HepG2 (cell line): ENCODE measurements around the gene RRP9.

Source experiments
- EZH2 ChIP-seq: conservative IDR thresholded peaks from 2 replicates; pipeline ENCODE4 v1.6.1; 2012; ENCODE audit warnings: mild to moderate bottlenecking, low read depth, low read length, moderate library complexity
- IKZF4 ChIP-seq: sonication (generic); formaldehyde crosslinking; IDR thresholded peaks from 2 replicates; pipeline ENCODE4 v1.5.1; 2020; ENCODE audit warnings: borderline replicate concordance, mild to moderate bottlenecking, low read depth, missing genetic modification reagents; ENCODE audit errors: not compliant biosample characterization
- MTF1 ChIP-seq: sonication (generic); formaldehyde crosslinking; IDR thresholded peaks from 2 replicates; pipeline ENCODE4 v1.5.0; 2020; ENCODE audit warnings: missing genetic modification reagents
- MTF2 ChIP-seq: sonication (generic); formaldehyde crosslinking; IDR thresholded peaks from 2 replicates; pipeline ENCODE4 v1.5.0; 2020; ENCODE audit warnings: missing genetic modification reagents, borderline replicate concordance
- MYC ChIP-seq: sonication (generic); formaldehyde crosslinking; IDR thresholded peaks from 2 replicates; pipeline ENCODE4 v1.9.0; 2021; ENCODE audit warnings: missing genetic modification reagents, borderline replicate concordance
- THAP11 ChIP-seq: IDR thresholded peaks from 2 replicates; pipeline ENCODE4 v1.6.1; 2016; ENCODE audit warnings: missing biosample characterization, missing genetic modification reagents
- TF ChIP-seq, protein P1 (sequence below): sonication (generic); formaldehyde crosslinking; IDR thresholded peaks from 2 replicates; pipeline ENCODE4 v1.9.0; 2021; ENCODE audit warnings: mild to moderate bottlenecking, missing genetic modification reagents
- TF ChIP-seq, protein P2 (sequence below): sonication (generic); formaldehyde crosslinking; IDR thresholded peaks from 2 replicates; pipeline ENCODE4 v1.5.0; 2020; ENCODE audit warnings: mild to moderate bottlenecking, missing genetic modification reagents, moderate library complexity
- TF ChIP-seq, protein P3 (sequence below): sonication (generic); formaldehyde crosslinking; IDR thresholded peaks from 2 replicates; pipeline ENCODE4 v1.4.0; 2020; ENCODE audit warnings: low read depth, mild to moderate bottlenecking, missing genetic modification reagents

DNA sequence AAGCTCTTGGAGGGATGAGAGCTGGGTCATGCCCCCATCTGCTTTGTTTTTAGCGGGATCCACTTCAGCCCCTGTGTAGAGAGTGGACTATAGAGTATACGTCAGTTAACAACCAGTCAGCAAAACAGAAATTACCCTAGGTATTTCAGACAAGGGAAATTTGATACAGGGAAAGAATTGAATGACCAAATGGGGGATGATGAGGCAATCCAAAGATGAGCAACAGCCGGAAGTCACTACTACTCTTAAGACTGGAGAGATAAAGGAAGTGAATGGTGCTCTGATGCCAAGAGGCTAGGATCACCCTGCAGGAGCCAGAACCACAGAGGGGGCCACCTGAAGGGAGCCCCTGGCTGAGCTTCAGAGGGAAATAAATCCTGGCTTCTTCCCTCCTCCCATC, 11.7 kb upstream of the RRP9 start:
- TF ChIP-seq MYC (CRISPR knock-in tag) (no peak), MTF2 (CRISPR knock-in tag) (no peak), EZH2 (no peak), MTF1 (no peak), THAP11 (no peak), IKZF4 (no peak)
- TF ChIP-seq, protein P1, sequence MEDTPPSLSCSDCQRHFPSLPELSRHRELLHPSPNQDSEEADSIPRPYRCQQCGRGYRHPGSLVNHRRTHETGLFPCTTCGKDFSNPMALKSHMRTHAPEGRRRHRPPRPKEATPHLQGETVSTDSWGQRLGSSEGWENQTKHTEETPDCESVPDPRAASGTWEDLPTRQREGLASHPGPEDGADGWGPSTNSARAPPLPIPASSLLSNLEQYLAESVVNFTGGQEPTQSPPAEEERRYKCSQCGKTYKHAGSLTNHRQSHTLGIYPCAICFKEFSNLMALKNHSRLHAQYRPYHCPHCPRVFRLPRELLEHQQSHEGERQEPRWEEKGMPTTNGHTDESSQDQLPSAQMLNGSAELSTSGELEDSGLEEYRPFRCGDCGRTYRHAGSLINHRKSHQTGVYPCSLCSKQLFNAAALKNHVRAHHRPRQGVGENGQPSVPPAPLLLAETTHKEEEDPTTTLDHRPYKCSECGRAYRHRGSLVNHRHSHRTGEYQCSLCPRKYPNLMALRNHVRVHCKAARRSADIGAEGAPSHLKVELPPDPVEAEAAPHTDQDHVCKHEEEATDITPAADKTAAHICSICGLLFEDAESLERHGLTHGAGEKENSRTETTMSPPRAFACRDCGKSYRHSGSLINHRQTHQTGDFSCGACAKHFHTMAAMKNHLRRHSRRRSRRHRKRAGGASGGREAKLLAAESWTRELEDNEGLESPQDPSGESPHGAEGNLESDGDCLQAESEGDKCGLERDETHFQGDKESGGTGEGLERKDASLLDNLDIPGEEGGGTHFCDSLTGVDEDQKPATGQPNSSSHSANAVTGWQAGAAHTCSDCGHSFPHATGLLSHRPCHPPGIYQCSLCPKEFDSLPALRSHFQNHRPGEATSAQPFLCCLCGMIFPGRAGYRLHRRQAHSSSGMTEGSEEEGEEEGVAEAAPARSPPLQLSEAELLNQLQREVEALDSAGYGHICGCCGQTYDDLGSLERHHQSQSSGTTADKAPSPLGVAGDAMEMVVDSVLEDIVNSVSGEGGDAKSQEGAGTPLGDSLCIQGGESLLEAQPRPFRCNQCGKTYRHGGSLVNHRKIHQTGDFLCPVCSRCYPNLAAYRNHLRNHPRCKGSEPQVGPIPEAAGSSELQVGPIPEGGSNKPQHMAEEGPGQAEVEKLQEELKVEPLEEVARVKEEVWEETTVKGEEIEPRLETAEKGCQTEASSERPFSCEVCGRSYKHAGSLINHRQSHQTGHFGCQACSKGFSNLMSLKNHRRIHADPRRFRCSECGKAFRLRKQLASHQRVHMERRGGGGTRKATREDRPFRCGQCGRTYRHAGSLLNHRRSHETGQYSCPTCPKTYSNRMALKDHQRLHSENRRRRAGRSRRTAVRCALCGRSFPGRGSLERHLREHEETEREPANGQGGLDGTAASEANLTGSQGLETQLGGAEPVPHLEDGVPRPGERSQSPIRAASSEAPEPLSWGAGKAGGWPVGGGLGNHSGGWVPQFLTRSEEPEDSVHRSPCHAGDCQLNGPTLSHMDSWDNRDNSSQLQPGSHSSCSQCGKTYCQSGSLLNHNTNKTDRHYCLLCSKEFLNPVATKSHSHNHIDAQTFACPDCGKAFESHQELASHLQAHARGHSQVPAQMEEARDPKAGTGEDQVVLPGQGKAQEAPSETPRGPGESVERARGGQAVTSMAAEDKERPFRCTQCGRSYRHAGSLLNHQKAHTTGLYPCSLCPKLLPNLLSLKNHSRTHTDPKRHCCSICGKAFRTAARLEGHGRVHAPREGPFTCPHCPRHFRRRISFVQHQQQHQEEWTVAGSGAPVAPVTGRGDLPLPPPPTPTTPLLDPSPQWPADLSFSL: no peak
- TF ChIP-seq, protein P2, sequence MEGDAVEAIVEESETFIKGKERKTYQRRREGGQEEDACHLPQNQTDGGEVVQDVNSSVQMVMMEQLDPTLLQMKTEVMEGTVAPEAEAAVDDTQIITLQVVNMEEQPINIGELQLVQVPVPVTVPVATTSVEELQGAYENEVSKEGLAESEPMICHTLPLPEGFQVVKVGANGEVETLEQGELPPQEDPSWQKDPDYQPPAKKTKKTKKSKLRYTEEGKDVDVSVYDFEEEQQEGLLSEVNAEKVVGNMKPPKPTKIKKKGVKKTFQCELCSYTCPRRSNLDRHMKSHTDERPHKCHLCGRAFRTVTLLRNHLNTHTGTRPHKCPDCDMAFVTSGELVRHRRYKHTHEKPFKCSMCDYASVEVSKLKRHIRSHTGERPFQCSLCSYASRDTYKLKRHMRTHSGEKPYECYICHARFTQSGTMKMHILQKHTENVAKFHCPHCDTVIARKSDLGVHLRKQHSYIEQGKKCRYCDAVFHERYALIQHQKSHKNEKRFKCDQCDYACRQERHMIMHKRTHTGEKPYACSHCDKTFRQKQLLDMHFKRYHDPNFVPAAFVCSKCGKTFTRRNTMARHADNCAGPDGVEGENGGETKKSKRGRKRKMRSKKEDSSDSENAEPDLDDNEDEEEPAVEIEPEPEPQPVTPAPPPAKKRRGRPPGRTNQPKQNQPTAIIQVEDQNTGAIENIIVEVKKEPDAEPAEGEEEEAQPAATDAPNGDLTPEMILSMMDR (CRISPR knock-in tag): no peak
- TF ChIP-seq, protein P3, sequence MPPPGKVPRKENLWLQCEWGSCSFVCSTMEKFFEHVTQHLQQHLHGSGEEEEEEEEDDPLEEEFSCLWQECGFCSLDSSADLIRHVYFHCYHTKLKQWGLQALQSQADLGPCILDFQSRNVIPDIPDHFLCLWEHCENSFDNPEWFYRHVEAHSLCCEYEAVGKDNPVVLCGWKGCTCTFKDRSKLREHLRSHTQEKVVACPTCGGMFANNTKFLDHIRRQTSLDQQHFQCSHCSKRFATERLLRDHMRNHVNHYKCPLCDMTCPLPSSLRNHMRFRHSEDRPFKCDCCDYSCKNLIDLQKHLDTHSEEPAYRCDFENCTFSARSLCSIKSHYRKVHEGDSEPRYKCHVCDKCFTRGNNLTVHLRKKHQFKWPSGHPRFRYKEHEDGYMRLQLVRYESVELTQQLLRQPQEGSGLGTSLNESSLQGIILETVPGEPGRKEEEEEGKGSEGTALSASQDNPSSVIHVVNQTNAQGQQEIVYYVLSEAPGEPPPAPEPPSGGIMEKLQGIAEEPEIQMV (CRISPR knock-in tag): no peak
